GM23338 (cell line): ENCODE results near the gene COL18A1. TPM values are rescaled to one million over a fixed set of nuclear protein-coding genes. Genes with fewer than 3 reads are reported as not detected.

Source experiments
- ATAC-seq: fragments of 200-7000 bp; cut with Tn5 transposase; 3 replicates; pipeline ENCODE4 v1.9.1; 2020
- DNase-seq: peaks from one replicate; pipeline ENCODE4 v3.0.0-alpha.2; 2015; ENCODE audit warnings: low spot score
- H2AFZ ChIP-seq: fragments of 200-600 bp; sonication (generic); 2 replicates; pipeline ENCODE4 v1.8.0; 2016; ENCODE audit warnings: antibody characterized with exemption, mild to moderate bottlenecking, moderate library complexity
- H3F3A ChIP-seq: fragments of 200-600 bp; sonication (generic); replicated peaks from 2 replicates; pipeline ENCODE4 v1.8.0; 2017; ENCODE audit warnings: antibody characterized with exemption, mixed run types, low read depth
- H3K27ac ChIP-seq: fragments of 200-600 bp; sonication (generic); 2 replicates; pipeline ENCODE4 v1.6.1; 2016; ENCODE audit warnings: low read depth
- H3K27me3 ChIP-seq: fragments of 200-600 bp; sonication (generic); 2 replicates; pipeline ENCODE4 v1.8.0; 2016; ENCODE audit warnings: mild to moderate bottlenecking, mixed run types, moderate library complexity; ENCODE audit not compliant: insufficient read depth
- H3K36me3 ChIP-seq: fragments of 200-600 bp; sonication (generic); 2 replicates; pipeline ENCODE4 v1.8.0; 2016; ENCODE audit warnings: mild to moderate bottlenecking; ENCODE audit not compliant: insufficient read depth
- H3K4me1 ChIP-seq: fragments of 200-600 bp; sonication (generic); 2 replicates; pipeline ENCODE4 v1.8.0; 2016; ENCODE audit warnings: mild to moderate bottlenecking, moderate library complexity; ENCODE audit not compliant: insufficient read depth
- H3K4me2 ChIP-seq: fragments of 200-600 bp; sonication (generic); 2 replicates; pipeline ENCODE4 v1.7.1; 2017; ENCODE audit warnings: mixed run types
- H3K4me3 ChIP-seq: fragments of 200-600 bp; sonication (generic); 2 replicates; pipeline ENCODE4 v1.6.1; 2016; ENCODE audit warnings: mixed run types
- H3K79me2 ChIP-seq: fragments of 200-600 bp; sonication (generic); replicated peaks from 2 replicates; pipeline ENCODE4 v1.8.0; 2017; ENCODE audit warnings: mild to moderate bottlenecking; ENCODE audit not compliant: insufficient read depth
- H3K9me2 ChIP-seq: fragments of 200-600 bp; sonication (generic); 2 replicates; pipeline ENCODE4 v1.8.0; 2017; ENCODE audit not compliant: insufficient read depth
- H4K20me1 ChIP-seq: fragments of 200-600 bp; sonication (generic); replicated peaks from 2 replicates; pipeline ENCODE4 v1.8.0; 2017; ENCODE audit warnings: mild to moderate bottlenecking; ENCODE audit not compliant: insufficient read depth
- H3K27ac Mint-ChIP-seq: 2 replicates; pipeline ENCODE4 v1.8.0; 2020; ENCODE audit warnings: inconsistent platforms, mild to moderate bottlenecking, moderate library complexity, mixed read lengths
- H3K27me3 Mint-ChIP-seq: 3 replicates; pipeline ENCODE4 v1.8.0; 2022; ENCODE audit warnings: low read depth, mild to moderate bottlenecking, moderate library complexity, mixed read lengths, inconsistent platforms; ENCODE audit not compliant: insufficient read depth, poor library complexity
- H3K36me3 Mint-ChIP-seq: 3 replicates; pipeline ENCODE4 v1.8.0; 2021; ENCODE audit warnings: low read depth, mild to moderate bottlenecking, inconsistent platforms, moderate library complexity, mixed read lengths
- H3K4me1 Mint-ChIP-seq: 3 replicates; pipeline ENCODE4 v1.8.0; 2020; ENCODE audit warnings: mild to moderate bottlenecking, inconsistent platforms, mixed read lengths
- H3K4me3 Mint-ChIP-seq: 3 replicates; pipeline ENCODE4 v1.8.0; 2021; ENCODE audit warnings: moderate library complexity, mild to moderate bottlenecking, inconsistent platforms, mixed read lengths
- H3K9me3 Mint-ChIP-seq: 3 replicates; pipeline ENCODE4 v1.8.0; 2020; ENCODE audit warnings: moderate library complexity, mild to moderate bottlenecking, inconsistent platforms, mixed read lengths
- CREB1 ChIP-seq: fragments of 250-450 bp; sonication (Bioruptor Pico); IDR thresholded peaks from 2 replicates; pipeline ENCODE4 v1.5.0; 2020; ENCODE audit warnings: low read depth, mild to moderate bottlenecking, moderate library complexity
- ETS1 ChIP-seq: IDR thresholded peaks from 2 replicates; pipeline ENCODE4 v1.6.1; 2016; ENCODE audit warnings: antibody characterized with exemption
- EZH2 ChIP-seq: fragments of 200-600 bp; sonication (generic); IDR thresholded peaks from one replicate; pipeline ENCODE4 v1.8.0; 2017; ENCODE audit warnings: antibody characterized with exemption, mild to moderate bottlenecking, low read depth; ENCODE audit not compliant: unreplicated experiment
- EZH2phosphoT487 ChIP-seq: fragments of 200-600 bp; sonication (generic); IDR thresholded peaks from one replicate; pipeline ENCODE4 v1.8.1; 2018; ENCODE audit warnings: antibody characterized with exemption; ENCODE audit not compliant: unreplicated experiment
- JUNB ChIP-seq: IDR thresholded peaks from one replicate; pipeline ENCODE4 v1.6.1; 2016; ENCODE audit warnings: antibody characterized with exemption; ENCODE audit not compliant: unreplicated experiment
- NANOG ChIP-seq: IDR thresholded peaks from 2 replicates; pipeline ENCODE4 v1.6.1; 2016; ENCODE audit warnings: antibody characterized with exemption, borderline replicate concordance
- POLR2AphosphoS5 ChIP-seq: IDR thresholded peaks from 2 replicates; pipeline ENCODE4 v1.6.1; 2016; ENCODE audit warnings: antibody characterized with exemption, low read depth
- REST ChIP-seq: IDR thresholded peaks from one replicate; pipeline ENCODE4 v1.6.1; 2018; ENCODE audit warnings: antibody characterized with exemption; ENCODE audit not compliant: unreplicated experiment
- STAT1 ChIP-seq: IDR thresholded peaks from one replicate; pipeline ENCODE4 v1.6.1; 2016; ENCODE audit warnings: antibody characterized with exemption; ENCODE audit not compliant: unreplicated experiment
- ZNF114 ChIP-seq: fragments of 250-450 bp; sonication (Bioruptor Pico); IDR thresholded peaks from 2 replicates; pipeline ENCODE4 v1.5.0; 2020; ENCODE audit warnings: mild to moderate bottlenecking, moderate library complexity
- ZNF331 ChIP-seq: fragments of 250-450 bp; sonication (Bioruptor Pico); IDR thresholded peaks from 2 replicates; pipeline ENCODE4 v1.5.0; 2020; ENCODE audit warnings: low read depth, mild to moderate bottlenecking, moderate library complexity
- ZNF462 ChIP-seq: fragments of 250-450 bp; sonication (Bioruptor Pico); IDR thresholded peaks from 2 replicates; pipeline ENCODE4 v1.5.0; 2020; ENCODE audit warnings: mild to moderate bottlenecking, moderate library complexity
- polyA plus RNA-seq: library from polyadenylated mRNA; unstranded; fragments of >200 nt; fragmentation: Nextera tagmentation; extraction: Ambion mirVana; gene quantifications from 2 replicates; pipeline ENCODE4 v1.2.1, GENCODE V29; 2016
- total RNA-seq: library from RNA; depleted of rRNA; stranded (reverse); fragments of >200 nt; shearing (Covaris generic); gene quantifications from 2 replicates; pipeline ENCODE4 v1.2.3, GENCODE V29; 2014
- TF ChIP-seq, protein P1 (sequence below), 2 experiments: fragments of 200-600 bp in 1 of 2; sonication (generic) in 1 of 2; conservative IDR thresholded peaks; 2 replicates each; pipeline versions ENCODE4 v1.5.1 to v1.6.1; 2016 to 2017; ENCODE audit warnings: antibody characterized with exemption in 2 of 2, low read depth in 2 of 2, mild to moderate bottlenecking in 2 of 2, moderate library complexity in 1 of 2

COL18A1 gene
- total and polyA plus RNA-seq, 2 experiments from 2014 or later, result 38.4 to 430 TPM

DNA sequence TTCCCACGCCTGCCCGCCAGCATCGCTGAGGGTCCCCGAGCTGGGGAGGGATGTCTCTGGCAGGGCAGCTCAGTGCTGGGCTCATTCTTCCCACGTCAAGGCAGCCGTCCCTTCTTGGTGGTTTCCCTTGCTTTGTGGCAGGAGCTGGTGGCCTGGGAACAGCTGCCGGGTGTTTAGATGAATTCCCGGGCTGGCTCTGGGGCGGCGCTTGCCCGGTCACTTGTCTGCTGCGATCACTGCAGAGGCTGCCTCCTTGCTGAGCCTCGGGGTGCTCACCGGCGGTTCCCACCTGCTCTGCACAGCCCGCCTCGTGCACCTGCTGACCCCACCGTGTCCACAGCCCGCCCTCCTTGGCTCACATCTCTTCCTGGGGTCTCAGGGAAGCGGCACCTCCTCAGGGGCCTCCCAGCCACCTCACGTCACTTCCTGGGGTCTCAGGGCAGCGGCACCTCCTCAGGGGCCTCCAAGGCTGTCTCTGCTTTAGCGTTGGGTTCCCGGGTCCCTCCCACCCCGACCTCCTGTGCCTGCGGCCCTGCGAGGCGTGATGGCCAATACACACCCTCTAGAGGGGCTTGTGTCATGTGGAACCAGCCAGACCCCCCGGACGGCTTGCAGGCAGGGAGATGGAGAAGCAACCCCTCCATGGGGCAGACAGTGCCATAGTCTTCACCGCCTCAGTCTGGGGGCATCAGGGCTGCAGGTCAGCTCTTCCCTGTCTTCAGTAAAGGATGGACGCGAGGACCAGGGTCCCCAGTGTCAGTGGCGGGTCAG lies 13.5 kb downstream of the COL18A1 start:
- peaks cover 49% of the 10 kb centered on the region for H3K4me1 Mint-ChIP-seq
- Histone ChIP-seq H3F3A (0 out of 2 replicates have a peak, but pooled peaks cover 6% of the 10 kb centered on the region), H3K4me1 (peaks cover 34% of the 10 kb centered on the region), H3K36me3 (no peaks in the 10 kb centered on the region), H3K4me3 (no peak overlapping the region), H2AFZ (no peak overlapping the region), H4K20me1 (peaks cover 37% of the 10 kb centered on the region), H3K27ac (0 out of 2 replicates have a peak overlapping the region, but pooled peaks have one; percentile 55), H3K27me3 (no peaks in the 10 kb centered on the region), H3K9me2 (no peaks in the 10 kb centered on the region), H3K79me2 (peaks cover 99% of the 10 kb centered on the region), H3K4me2 (no peak overlapping the region)
- H3K27me3 Mint-ChIP-seq, result peaks cover 12% of the 10 kb centered on the region
- H3K27ac Mint-ChIP-seq, result peak overlapping the region; percentile 67
- ATAC-seq (no peak), DNase-seq (no peak)
- H3K4me3 Mint-ChIP-seq, result no peak overlapping the region
- H3K36me3 Mint-ChIP-seq, result peaks cover 4% of the 10 kb centered on the region
- no peaks in the 10 kb centered on the region for H3K9me3 Mint-ChIP-seq
- TF ChIP-seq CREB1 (CRISPR knock-in tag) (no peak), POLR2AphosphoS5 (no peak), STAT1 (no peak), ZNF114 (CRISPR knock-in tag) (no peak), EZH2phosphoT487 (no peak), REST (no peak), ZNF462 (no peak), ZNF331 (CRISPR knock-in tag) (no peak), JUNB (no peak), EZH2 (no peak), NANOG (no peak), ETS1 (no peak)
- TF ChIP-seq, protein P1, sequence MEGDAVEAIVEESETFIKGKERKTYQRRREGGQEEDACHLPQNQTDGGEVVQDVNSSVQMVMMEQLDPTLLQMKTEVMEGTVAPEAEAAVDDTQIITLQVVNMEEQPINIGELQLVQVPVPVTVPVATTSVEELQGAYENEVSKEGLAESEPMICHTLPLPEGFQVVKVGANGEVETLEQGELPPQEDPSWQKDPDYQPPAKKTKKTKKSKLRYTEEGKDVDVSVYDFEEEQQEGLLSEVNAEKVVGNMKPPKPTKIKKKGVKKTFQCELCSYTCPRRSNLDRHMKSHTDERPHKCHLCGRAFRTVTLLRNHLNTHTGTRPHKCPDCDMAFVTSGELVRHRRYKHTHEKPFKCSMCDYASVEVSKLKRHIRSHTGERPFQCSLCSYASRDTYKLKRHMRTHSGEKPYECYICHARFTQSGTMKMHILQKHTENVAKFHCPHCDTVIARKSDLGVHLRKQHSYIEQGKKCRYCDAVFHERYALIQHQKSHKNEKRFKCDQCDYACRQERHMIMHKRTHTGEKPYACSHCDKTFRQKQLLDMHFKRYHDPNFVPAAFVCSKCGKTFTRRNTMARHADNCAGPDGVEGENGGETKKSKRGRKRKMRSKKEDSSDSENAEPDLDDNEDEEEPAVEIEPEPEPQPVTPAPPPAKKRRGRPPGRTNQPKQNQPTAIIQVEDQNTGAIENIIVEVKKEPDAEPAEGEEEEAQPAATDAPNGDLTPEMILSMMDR (conservative IDR thresholded peaks at IDR 0.05; ENCODE audit: low read depth in 2 of 2), result no peak
